DND-41 (cell line): ENCODE data around the gene SH3RF3.

Source experiments
- CTCF ChIP-seq: IDR thresholded peaks from 2 replicates; pipeline ENCODE4 v1.5.1; 2012; ENCODE audit warnings: borderline replicate concordance, low read length, moderate library complexity, mild to moderate bottlenecking; ENCODE audit not compliant: poor library complexity, severe bottlenecking; ENCODE audit errors: extremely low read depth
- EZH2 ChIP-seq: IDR thresholded peaks from 3 replicates; pipeline ENCODE4 v1.6.1; 2012; ENCODE audit warnings: borderline replicate concordance, low read depth, mild to moderate bottlenecking, moderate library complexity, low read length, inconsistent platforms; ENCODE audit not compliant: severe bottlenecking

GRCh38 chr2:109124982-109125592, 3.9 kb upstream of the SH3RF3 start:
- TF ChIP-seq CTCF (no peak), EZH2 (no peak)
